Coronary artery (tissue), 2 donors: ENCODE data around the gene P2RX6.
A peak's percentile ranks its signal among the peaks of the same experiment; 100 is the strongest.

Experiments
- DNase-seq: peaks from one replicate; pipeline ENCODE4 v3.0.0-alpha.2; 2017; ENCODE audit warnings: low spot score
- H3K27ac ChIP-seq, 2 donors: fragments of 200-600 bp; sonication (generic); one replicate each; pipeline ENCODE4 v1.5.1; 2016 to 2019
- H3K4me3 ChIP-seq: fragments of 200-600 bp; sonication (generic); 2 replicates; pipeline ENCODE4 v1.5.1; 2016; ENCODE audit warnings: mild to moderate bottlenecking, moderate library complexity
- CTCF ChIP-seq: fragments of 200-600 bp; sonication (generic); IDR thresholded peaks from one replicate; pipeline ENCODE4 v1.5.1; 2019; ENCODE audit warnings: antibody characterized with exemption

The P2RX6 gene

GRCh38 chr22:21012446-21013407, 2.2 kb upstream of the P2RX6 start:
- H3K4me3 ChIP-seq, result no peak overlapping the region
- TF ChIP-seq CTCF, result no peak
- DNase-seq, result no peak
- no peak overlapping the region for H3K27ac ChIP-seq

DNA sequence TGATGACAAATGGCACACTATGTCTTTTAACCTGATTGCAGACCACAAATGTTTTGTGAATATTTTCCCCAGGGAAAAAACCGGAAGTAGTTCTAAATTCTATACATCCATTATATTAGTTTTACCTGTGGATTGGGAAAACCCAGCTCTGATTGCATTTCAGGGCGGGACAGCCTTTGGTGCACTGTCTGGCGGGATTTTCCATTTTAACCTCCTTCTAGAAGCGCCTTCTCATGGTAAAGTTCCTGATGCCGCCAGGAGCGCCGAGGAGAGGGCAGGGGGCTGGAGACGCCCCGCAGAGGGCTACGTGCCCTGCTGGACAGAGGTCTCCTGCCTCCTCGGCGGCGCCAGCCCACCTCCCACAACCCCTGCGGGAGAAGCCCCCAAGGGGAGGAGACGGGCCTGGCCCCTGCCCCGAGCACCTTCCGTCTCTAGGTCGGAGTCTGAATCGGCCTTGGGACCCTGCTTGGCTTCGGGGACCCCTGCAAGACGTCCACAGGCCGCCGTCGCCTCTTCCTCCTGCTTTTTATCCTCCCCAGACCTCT, 1.2 kb upstream of the P2RX6 start:
- H3K4me3 ChIP-seq, result peak overlapping the region; percentile 66
- H3K27ac ChIP-seq, result peak overlapping the region; percentile 56 to 66
- no peak for DNase-seq
- TF ChIP-seq CTCF, result no peak

DNA sequence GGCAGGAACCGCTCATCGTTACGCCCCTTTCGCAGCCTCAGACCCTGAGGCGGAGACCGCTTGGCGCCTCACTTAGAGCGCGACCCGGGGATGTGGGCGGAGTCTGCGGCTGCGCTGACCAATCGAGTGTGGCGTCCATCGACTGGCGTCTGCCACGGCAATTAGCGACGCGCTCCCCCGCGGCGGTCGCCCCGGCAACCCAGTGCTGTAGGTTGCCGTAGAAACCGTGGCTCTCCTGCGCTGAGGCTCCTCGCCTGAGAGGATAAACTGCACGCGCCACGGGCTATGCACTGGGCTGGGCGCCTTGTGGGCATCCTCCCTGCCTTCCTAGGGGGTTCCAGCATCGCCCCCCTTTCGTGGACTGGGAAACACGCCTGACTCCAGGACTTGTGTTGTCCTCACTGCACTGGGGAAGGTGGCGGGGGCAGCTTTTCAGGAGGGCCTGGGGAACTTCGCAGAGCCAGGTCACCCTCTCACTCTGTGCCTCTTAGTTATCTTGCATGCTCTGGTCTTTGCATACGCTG, 701 bp upstream of the P2RX6 start:
- Histone ChIP-seq H3K27ac (peak overlapping the region; percentile 56 to 66), H3K4me3 (peak overlapping the region; percentile 66)
- TF ChIP-seq CTCF, result no peak
- peak; percentile 91 for DNase-seq

GRCh38 chr22:21015466-21016006, 571 bp downstream of the P2RX6 start:
- no peak for TF ChIP-seq CTCF
- Histone ChIP-seq H3K4me3 (peak overlapping the region; percentile 66), H3K27ac (peak overlapping the region in 1 of 2 donors; percentile 66)
- no peak for DNase-seq

DNA sequence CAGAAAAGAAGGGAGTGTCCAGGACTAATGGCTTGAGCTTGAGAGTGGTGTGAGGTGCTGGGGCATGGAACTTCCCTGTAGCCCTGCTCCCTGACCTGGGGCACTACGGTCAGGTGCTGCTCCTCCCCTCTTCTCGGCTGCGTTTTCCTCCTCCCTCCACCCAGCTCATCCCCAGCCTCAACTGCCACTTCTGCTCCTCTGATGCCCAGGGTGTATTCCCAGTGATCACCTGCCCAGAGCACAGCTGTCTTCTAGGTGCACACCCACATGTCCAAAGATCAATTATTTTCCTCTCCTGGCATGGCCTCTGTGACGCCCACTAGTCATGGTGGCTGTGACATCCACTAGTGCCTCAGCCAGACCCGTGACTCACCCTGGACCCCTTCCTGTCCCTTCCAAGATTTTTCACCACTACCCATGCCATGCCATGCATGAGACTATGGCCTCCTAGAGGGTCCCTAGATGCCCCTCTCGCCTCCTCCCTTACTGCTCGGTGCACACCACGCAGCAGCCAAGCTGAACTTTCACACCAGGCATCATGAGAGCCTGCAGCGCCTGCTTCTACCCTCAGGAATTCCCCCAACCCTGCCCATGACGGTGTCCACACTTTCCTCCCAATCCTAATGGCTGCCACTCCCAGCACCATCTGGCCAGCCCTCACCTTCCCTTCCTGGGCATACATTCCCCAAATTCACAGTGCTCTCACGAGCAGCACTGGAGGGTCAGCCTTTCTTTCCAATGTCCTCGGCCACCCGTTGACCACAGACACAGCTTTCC, 1.9 kb downstream of the P2RX6 start:
- H3K4me3 ChIP-seq, result no peak overlapping the region
- no peak for TF ChIP-seq CTCF
- no peak overlapping the region for H3K27ac ChIP-seq
- peak; percentile 59 for DNase-seq

DNA sequence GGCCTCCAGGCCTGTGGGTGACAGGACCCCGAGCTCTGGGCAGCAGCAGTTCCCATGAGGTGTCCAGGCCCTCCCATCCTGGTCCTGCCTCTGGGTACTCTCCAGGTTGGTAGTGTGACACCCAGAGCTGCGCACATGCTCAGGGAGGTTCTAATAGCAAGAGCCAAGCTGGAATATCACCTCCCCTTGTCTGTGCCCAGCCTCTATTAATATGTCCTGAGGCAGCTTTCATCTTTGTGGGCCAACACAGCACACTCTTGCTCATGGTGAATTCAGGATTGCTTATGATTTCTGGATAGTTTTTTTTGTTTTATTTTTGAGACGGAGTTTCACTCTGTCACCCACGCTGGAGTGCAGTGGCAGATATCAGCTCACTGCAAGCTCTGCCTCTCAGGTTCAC, 3.3 kb downstream of the P2RX6 start:
- no peak for TF ChIP-seq CTCF
- no peak overlapping the region for H3K27ac ChIP-seq
- H3K4me3 ChIP-seq, result no peak overlapping the region
- no peak for DNase-seq
